SK-N-SH (cell line): ENCODE measurements around the gene IPPK. TPM values are rescaled to one million over a fixed set of nuclear protein-coding genes. Genes with fewer than 3 reads are reported as not detected.

Experiments
- CTCF ChIA-PET: fragments of 300-600, 350-600 bp; formaldehyde crosslinking; extraction: SDS; loops from one replicate; lab custom pipeline; 2021; lab: Yijun Ruan, JAX
- POLR2A ChIA-PET: fragments of 350-600 bp; sonication (Branson Sonifier 250); formaldehyde crosslinking; extraction: SDS; loops from one replicate; lab custom pipeline; 2020; ENCODE audit warnings: antibody characterized with exemption, inconsistent platforms; lab: Yijun Ruan, JAX
- DNase-seq: peaks from one replicate; pipeline ENCODE4 v3.0.0; 2012
- H2AFZ ChIP-seq: fragments of 200-600 bp; sonication (generic); 2 replicates; pipeline ENCODE4 v1.8.1; 2016; ENCODE audit warnings: antibody characterized with exemption, mild to moderate bottlenecking, low read depth
- H3F3A ChIP-seq: fragments of 200-600 bp; sonication (generic); replicated peaks from 2 replicates; pipeline ENCODE3; 2016; ENCODE audit warnings: antibody characterized with exemption, mild to moderate bottlenecking; ENCODE audit not compliant: insufficient read depth
- H3K27ac ChIP-seq, 2 experiments: fragments of 200-500 bp in 1 of 2; fragments of 200-600 bp in 1 of 2; sonication (Bioruptor generic) in 1 of 2; sonication (generic), shearing (Covaris generic) in 1 of 2; 2 replicates each; pipeline versions ENCODE4 v1.5.1 to v1.6.1; 2014 to 2016; ENCODE audit warnings: low read depth in 2 of 2, inconsistent platforms in 1 of 2, low read length in 1 of 2, mild to moderate bottlenecking in 1 of 2, mixed read lengths in 1 of 2
- H3K27me3 ChIP-seq: fragments of 200-600 bp; sonication (generic), shearing (Covaris generic); 2 replicates; pipeline ENCODE4 v1.6.1; 2016; ENCODE audit warnings: mixed run types; ENCODE audit not compliant: insufficient read depth
- H3K36me3 ChIP-seq, 2 experiments: fragments of 200-500 bp in 1 of 2; fragments of 200-600 bp in 1 of 2; sonication (Bioruptor generic) in 1 of 2; sonication (generic) in 1 of 2; replicated peaks in 1 of 2; 2 replicates each; pipeline versions ENCODE3 to v1.5.1; 2014 to 2016; ENCODE audit warnings: low read length in 1 of 2, mild to moderate bottlenecking in 1 of 2; ENCODE audit not compliant: insufficient read depth in 2 of 2, control insufficient read depth in 1 of 2
- H3K4me1 ChIP-seq, 2 experiments: fragments of 200-500 bp in 1 of 2; fragments of 200-600 bp in 1 of 2; sonication (Bioruptor generic) in 1 of 2; sonication (generic), shearing (Covaris generic) in 1 of 2; 2 replicates each; pipeline versions ENCODE4 v1.5.1 to v1.6.1; 2014 to 2016; ENCODE audit warnings: low read depth in 1 of 2, low read length in 1 of 2, mixed run types in 1 of 2; ENCODE audit not compliant: insufficient read depth in 2 of 2, control insufficient read depth in 1 of 2
- H3K4me2 ChIP-seq: fragments of 200-600 bp; sonication (generic), shearing (Covaris generic); 2 replicates; pipeline ENCODE4 v1.6.1; 2017; ENCODE audit warnings: mixed run types
- H3K4me3 ChIP-seq, 2 experiments: fragments of 200-500 bp in 1 of 2; fragments of 200-600 bp in 1 of 2; sonication (Bioruptor generic) in 1 of 2; sonication (generic), shearing (Covaris generic) in 1 of 2; 2 replicates each; pipeline versions ENCODE4 v1.5.1 to v1.8.1; 2014 to 2016; ENCODE audit warnings: low read depth in 2 of 2, inconsistent platforms in 1 of 2, low read length in 1 of 2, mild to moderate bottlenecking in 1 of 2, mixed read lengths in 1 of 2, moderate library complexity in 1 of 2
- H3K79me2 ChIP-seq: fragments of 200-600 bp; sonication (generic); 2 replicates; pipeline ENCODE4 v1.8.1; 2017; ENCODE audit warnings: mild to moderate bottlenecking; ENCODE audit not compliant: insufficient read depth
- H3K9ac ChIP-seq: fragments of 200-600 bp; sonication (generic); 2 replicates; pipeline ENCODE4 v1.6.1; 2017; ENCODE audit warnings: mixed run types
- H3K9me2 ChIP-seq: fragments of 200-600 bp; sonication (generic); 2 replicates; pipeline ENCODE4 v1.6.1; 2017; ENCODE audit warnings: mixed run types
- H3K9me3 ChIP-seq: fragments of 200-600 bp; sonication (generic); 2 replicates; pipeline ENCODE4 v1.6.1; 2017; ENCODE audit warnings: mixed run types, mild to moderate bottlenecking, moderate library complexity
- H4K20me1 ChIP-seq: fragments of 200-600 bp; sonication (generic); 2 replicates; pipeline ENCODE4 v1.6.1; 2017; ENCODE audit warnings: mild to moderate bottlenecking, mixed run types; ENCODE audit not compliant: insufficient read depth
- ELF1 ChIP-seq: IDR thresholded peaks from 2 replicates; pipeline ENCODE4 v1.4.0; 2012
- EP300 ChIP-seq, 2 experiments: IDR thresholded peaks; 2 replicates each; pipeline versions ENCODE4 v1.4.0 to v1.6.1; 2012; ENCODE audit warnings: borderline replicate concordance in 1 of 2, low read depth in 1 of 2, low read length in 1 of 2
- SMC3 ChIP-seq: IDR thresholded peaks from 2 replicates; pipeline ENCODE4 v1.6.1; 2012; ENCODE audit warnings: low read depth, low read length, improper control_type of control experiment
- TAF1 ChIP-seq: IDR thresholded peaks from 2 replicates; pipeline ENCODE4 v1.6.1; 2012; ENCODE audit warnings: low read depth, mild to moderate bottlenecking, low read length, moderate library complexity, borderline replicate concordance
- USF1 ChIP-seq: IDR thresholded peaks from 2 replicates; pipeline ENCODE4 v1.4.0; 2012; ENCODE audit warnings: low read depth, borderline replicate concordance
- ZBTB33 ChIP-seq: IDR thresholded peaks from 2 replicates; pipeline ENCODE4 v1.4.0; 2012; ENCODE audit warnings: low read depth, borderline replicate concordance
- WGBS: methylation state at CpG from one replicate; pipeline ENCODE4 v1.1.6; 2017; ENCODE audit warnings: low lambda C conversion rate; 5-methylcytosine and 5-hydroxymethylcytosine counted together
- polyA plus RNA-seq, 3 experiments: library from polyadenylated mRNA; depleted of rRNA; stranded (reverse); fragments of >200 nt; gene quantifications; 2 replicates each; pipeline ENCODE4 v1.2.3, GENCODE V29; 2012
- TF ChIP-seq, protein P1 (sequence below): IDR thresholded peaks from 2 replicates; pipeline ENCODE4 v1.6.1; 2012; ENCODE audit warnings: mild to moderate bottlenecking, low read depth, low read length, moderate library complexity

The IPPK gene
- polyA plus RNA-seq, 1 of the 3 experiments (the other 2 are of a cell fraction): 16.5 TPM

DNA sequence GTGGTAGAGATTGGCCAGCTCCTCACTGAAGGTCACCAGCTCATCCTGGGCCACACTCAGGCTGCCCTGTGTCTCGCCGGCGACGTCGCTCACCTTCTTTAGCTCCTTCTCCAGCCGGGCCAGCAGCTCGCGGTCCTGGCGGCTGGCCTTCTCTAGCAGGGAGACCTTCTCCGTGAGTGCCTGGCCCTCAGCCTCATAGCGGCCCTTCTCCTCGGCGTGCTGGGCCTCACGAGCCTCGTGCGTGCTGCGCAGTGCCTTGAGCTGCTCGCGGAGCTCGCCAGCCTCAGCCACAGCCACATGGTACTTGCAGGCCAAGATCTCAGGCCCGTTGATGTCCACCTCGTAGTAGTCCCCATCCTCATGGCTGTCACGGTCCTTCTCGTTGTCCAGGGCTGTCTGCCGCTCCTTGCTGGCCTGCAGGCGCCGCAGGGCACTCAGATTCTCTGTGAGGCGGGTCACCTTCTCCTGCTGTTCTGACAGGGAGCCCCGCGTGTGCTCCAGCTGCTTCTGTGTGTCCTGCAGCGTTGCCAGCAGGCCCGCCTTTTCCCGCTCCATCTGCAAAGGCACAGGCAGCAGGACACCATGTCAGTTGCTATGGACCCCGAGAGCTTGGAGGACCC, 49.2 kb upstream of the IPPK start (continued):
- TF ChIP-seq, protein P1, sequence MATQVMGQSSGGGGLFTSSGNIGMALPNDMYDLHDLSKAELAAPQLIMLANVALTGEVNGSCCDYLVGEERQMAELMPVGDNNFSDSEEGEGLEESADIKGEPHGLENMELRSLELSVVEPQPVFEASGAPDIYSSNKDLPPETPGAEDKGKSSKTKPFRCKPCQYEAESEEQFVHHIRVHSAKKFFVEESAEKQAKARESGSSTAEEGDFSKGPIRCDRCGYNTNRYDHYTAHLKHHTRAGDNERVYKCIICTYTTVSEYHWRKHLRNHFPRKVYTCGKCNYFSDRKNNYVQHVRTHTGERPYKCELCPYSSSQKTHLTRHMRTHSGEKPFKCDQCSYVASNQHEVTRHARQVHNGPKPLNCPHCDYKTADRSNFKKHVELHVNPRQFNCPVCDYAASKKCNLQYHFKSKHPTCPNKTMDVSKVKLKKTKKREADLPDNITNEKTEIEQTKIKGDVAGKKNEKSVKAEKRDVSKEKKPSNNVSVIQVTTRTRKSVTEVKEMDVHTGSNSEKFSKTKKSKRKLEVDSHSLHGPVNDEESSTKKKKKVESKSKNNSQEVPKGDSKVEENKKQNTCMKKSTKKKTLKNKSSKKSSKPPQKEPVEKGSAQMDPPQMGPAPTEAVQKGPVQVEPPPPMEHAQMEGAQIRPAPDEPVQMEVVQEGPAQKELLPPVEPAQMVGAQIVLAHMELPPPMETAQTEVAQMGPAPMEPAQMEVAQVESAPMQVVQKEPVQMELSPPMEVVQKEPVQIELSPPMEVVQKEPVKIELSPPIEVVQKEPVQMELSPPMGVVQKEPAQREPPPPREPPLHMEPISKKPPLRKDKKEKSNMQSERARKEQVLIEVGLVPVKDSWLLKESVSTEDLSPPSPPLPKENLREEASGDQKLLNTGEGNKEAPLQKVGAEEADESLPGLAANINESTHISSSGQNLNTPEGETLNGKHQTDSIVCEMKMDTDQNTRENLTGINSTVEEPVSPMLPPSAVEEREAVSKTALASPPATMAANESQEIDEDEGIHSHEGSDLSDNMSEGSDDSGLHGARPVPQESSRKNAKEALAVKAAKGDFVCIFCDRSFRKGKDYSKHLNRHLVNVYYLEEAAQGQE: no peak
- TF ChIP-seq ELF1: no peak
- no peak for TF ChIP-seq ZBTB33
- TF ChIP-seq SMC3: no peak
- TF ChIP-seq EP300 (IDR thresholded peaks at IDR 0.05; ENCODE audit: borderline replicate concordance in 1 of 2, low read depth in 1 of 2, low read length in 1 of 2): no peak

DNA sequence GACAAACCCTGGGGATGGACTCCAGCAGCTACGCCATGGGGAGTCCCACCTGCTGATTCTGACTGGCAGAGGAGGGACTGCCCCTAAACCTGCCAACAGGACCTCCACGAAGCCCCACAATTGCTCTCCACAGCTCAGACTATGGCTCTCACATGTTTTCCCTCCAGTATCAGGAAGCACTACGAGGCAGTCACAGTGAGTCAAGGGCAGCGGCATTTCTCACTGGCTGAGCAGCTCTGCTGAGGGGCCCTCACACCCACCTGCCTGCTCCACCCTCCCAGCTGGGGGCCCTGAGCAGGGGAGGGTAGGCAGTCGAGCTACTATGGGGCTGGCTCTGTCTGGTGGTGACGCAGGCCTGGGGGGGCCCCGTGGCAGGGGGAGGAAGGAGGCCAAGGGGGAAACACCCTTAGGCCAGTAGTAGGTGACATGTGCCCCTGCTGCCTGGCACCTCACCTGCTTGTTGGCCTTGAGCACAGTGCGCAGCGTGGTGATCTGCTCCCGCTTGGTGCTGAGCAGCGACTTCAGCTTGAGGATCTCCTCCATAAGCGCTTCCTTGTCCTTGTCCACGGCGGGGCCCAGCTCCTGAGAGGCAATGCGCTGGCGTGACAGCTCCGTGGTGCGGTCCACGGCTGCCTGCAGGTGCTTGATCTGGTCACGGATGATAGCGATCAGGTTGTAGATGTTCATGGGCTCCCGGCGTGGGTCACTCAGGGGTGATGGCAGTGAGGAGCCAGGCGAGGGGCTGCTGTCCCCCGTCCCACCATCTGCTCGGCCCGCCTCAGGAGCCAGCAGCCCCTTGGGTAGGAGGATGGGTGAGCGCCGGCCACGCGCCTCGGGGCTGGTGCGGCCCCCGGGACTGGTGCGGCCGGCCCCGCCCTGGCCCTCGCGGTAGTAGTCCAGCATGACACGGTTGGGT, 48.4 kb upstream of the IPPK start:
- no peak overlapping the region for H3K4me3 ChIP-seq
- WGBS: 86% methylated on average over 7 of the region's 40 CpGs
- DNase-seq: no peak
- no peaks in the 10 kb centered on the region for H3F3A ChIP-seq
- H2AFZ ChIP-seq: no peak overlapping the region
- no peak overlapping the region for H3K9ac ChIP-seq
- no peaks in the 10 kb centered on the region for H3K9me2 ChIP-seq
- no peak overlapping the region for H3K4me2 ChIP-seq
- TF ChIP-seq, protein P1: no peak
- TF ChIP-seq USF1 (no peak), TAF1 (no peak), ZBTB33 (no peak)
- H4K20me1 ChIP-seq: no peaks in the 10 kb centered on the region
- CTCF ChIA-PET: interaction anchor here (1.0 to 9.1 kb wide), 16 partner anchors 8 to 91 kb away, joined by 3 to 177 read pairs (median 7); partner anchors contain the start of genes BICD2 and IPPK
- H3K27me3 ChIP-seq: no peaks in the 10 kb centered on the region
- H3K27ac ChIP-seq: no peak overlapping the region
- no peaks in the 10 kb centered on the region; a peak in 1 of 4 replicates for H3K4me1 ChIP-seq
- H3K79me2 ChIP-seq: no peaks in the 10 kb centered on the region
- peaks cover 19 to 93% of the 10 kb centered on the region in 2 experiments for H3K36me3 ChIP-seq
- POLR2A ChIA-PET: interaction anchor here (1.8 kb wide), 1 partner anchor 46 kb away, joined by 4 read pairs; no protein-coding TSS in a partner anchor
- no peaks in the 10 kb centered on the region for H3K9me3 ChIP-seq
